ENCODE results near the gene NLGN1. TPM values are rescaled to one million over a fixed set of nuclear protein-coding genes. Genes with fewer than 3 reads are reported as not detected.

The NLGN1 gene
- total RNA-seq, 1 experiment from 2014 or later, result 0.85 TPM

GRCh38 chr3:173841334-173841733 is 443.8 kb downstream of the NLGN1 start:
- in situ Hi-C loops (cut with HindIII; ENCODE audit: low pct_unique_long_range_greater_than_20kb, low sequenced_read_pairs), result no loop called here
- ATAC-seq (no peak), DNase-seq (ENCODE audit: low read depth, low spot score) (no peak)
- H3K27ac ChIP-seq (ENCODE audit: low read length), result no peak overlapping the region
- no peaks in the 10 kb centered on the region for H3K27me3 ChIP-seq (ENCODE audit: control insufficient read depth, insufficient read depth, low read length)
- ChIA-PET CTCF (no interaction called here), POLR2A (no interaction called here)
- no TSS peak for BruUV-seq (replicated peaks)
- intact Hi-C loops (cut with micrococcal nuclease; ENCODE audit: unreplicated experiment), result no loop called here
- H3K4me1 ChIP-seq (ENCODE audit: control insufficient read depth, insufficient read depth, low read length), result no peaks in the 10 kb centered on the region
- no peaks in the 10 kb centered on the region for H3K9me3 ChIP-seq (ENCODE audit: control insufficient read depth, insufficient read depth, low read depth, low read length)
- no peak overlapping the region for H3K4me3 ChIP-seq (ENCODE audit: low read depth in 2 of 2, low read length in 2 of 2)
- H3K36me3 ChIP-seq (ENCODE audit: control insufficient read depth, insufficient read depth, low read length), result no peaks in the 10 kb centered on the region
- no peak for TF ChIP-seq SIN3A (IDR thresholded peaks at IDR 0.05; ENCODE audit: borderline replicate concordance, insufficient read depth, low read depth, low read length)
- no peak for TF ChIP-seq POLR2AphosphoS5 (IDR thresholded peaks at IDR 0.05; ENCODE audit: low read depth, low read length)
- no peak for TF ChIP-seq CTCF (IDR thresholded peaks at IDR 0.05)
- TF ChIP-seq, protein P1, sequence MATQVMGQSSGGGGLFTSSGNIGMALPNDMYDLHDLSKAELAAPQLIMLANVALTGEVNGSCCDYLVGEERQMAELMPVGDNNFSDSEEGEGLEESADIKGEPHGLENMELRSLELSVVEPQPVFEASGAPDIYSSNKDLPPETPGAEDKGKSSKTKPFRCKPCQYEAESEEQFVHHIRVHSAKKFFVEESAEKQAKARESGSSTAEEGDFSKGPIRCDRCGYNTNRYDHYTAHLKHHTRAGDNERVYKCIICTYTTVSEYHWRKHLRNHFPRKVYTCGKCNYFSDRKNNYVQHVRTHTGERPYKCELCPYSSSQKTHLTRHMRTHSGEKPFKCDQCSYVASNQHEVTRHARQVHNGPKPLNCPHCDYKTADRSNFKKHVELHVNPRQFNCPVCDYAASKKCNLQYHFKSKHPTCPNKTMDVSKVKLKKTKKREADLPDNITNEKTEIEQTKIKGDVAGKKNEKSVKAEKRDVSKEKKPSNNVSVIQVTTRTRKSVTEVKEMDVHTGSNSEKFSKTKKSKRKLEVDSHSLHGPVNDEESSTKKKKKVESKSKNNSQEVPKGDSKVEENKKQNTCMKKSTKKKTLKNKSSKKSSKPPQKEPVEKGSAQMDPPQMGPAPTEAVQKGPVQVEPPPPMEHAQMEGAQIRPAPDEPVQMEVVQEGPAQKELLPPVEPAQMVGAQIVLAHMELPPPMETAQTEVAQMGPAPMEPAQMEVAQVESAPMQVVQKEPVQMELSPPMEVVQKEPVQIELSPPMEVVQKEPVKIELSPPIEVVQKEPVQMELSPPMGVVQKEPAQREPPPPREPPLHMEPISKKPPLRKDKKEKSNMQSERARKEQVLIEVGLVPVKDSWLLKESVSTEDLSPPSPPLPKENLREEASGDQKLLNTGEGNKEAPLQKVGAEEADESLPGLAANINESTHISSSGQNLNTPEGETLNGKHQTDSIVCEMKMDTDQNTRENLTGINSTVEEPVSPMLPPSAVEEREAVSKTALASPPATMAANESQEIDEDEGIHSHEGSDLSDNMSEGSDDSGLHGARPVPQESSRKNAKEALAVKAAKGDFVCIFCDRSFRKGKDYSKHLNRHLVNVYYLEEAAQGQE (IDR thresholded peaks at IDR 0.05; ENCODE audit: insufficient read depth in 1 of 2, low read depth in 2 of 2, low read length in 1 of 2), result no peak
- TF ChIP-seq TCF7L2 (IDR thresholded peaks at IDR 0.05; ENCODE audit: low read depth, low read length), result no peak

DNA sequence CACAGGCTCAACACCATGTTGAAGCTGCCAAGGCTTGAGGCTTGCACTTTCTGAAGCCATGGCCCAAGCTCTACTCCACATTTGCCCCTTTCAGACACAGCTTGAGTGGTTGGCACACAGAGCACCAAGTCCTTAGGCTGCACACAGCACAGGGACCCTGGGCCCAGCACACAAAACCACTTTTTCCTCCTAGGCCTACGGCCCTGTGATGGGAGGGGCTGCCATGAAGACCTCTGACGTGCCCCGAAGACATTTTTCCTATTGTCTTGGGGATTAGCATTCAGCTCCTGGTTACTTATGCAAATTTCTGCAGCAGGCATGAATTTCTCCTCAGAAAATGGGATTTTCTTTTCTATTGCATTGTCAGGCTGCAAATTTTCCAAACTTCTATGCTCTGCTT is 445.5 kb downstream of the NLGN1 start:
- intact Hi-C loops (cut with micrococcal nuclease; ENCODE audit: unreplicated experiment), result no loop called here

More for the DNA sequence above, 445.5 kb downstream of the NLGN1 start:
- Histone ChIP-seq H3K27ac (ENCODE audit: low read length) (no peak overlapping the region), H3K27me3 (ENCODE audit: control insufficient read depth, insufficient read depth, low read length) (no peaks in the 10 kb centered on the region), H3K9me3 (ENCODE audit: control insufficient read depth, insufficient read depth, low read depth, low read length) (no peaks in the 10 kb centered on the region), H3K36me3 (ENCODE audit: control insufficient read depth, insufficient read depth, low read length) (no peaks in the 10 kb centered on the region), H3K4me3 (ENCODE audit: low read depth in 2 of 2, low read length in 2 of 2) (no peak overlapping the region), H3K4me1 (ENCODE audit: control insufficient read depth, insufficient read depth, low read length) (no peaks in the 10 kb centered on the region)
- DNase-seq (ENCODE audit: low read depth, low spot score), result no peak
- POLR2A ChIA-PET, result no interaction called here
- BruUV-seq (replicated peaks), result no TSS peak
- CTCF ChIA-PET, result no interaction called here
- no peak for TF ChIP-seq CTCF (IDR thresholded peaks at IDR 0.05)
- TF ChIP-seq, protein P1 (IDR thresholded peaks at IDR 0.05; ENCODE audit: insufficient read depth in 1 of 2, low read depth in 2 of 2, low read length in 1 of 2), result no peak
- no peak for TF ChIP-seq SIN3A (IDR thresholded peaks at IDR 0.05; ENCODE audit: borderline replicate concordance, insufficient read depth, low read depth, low read length)
- no peak for TF ChIP-seq POLR2AphosphoS5 (IDR thresholded peaks at IDR 0.05; ENCODE audit: low read depth, low read length)
- no peak for TF ChIP-seq TCF7L2 (IDR thresholded peaks at IDR 0.05; ENCODE audit: low read depth, low read length)
- no peak for ATAC-seq
- in situ Hi-C loops (cut with HindIII; ENCODE audit: low pct_unique_long_range_greater_than_20kb, low sequenced_read_pairs), result no loop called here

Measured in Panc1 (cell line).